Non-pigmented ciliary epithelial cell (primary cell): ENCODE measurements around the gene SFMBT1.

Experiments
- DNase-seq: peaks from one replicate; pipeline ENCODE4 v3.0.0-alpha.2; 2010; ENCODE audit warnings: low read depth

The SFMBT1 gene

GRCh38 chr3:52998771-52999513 lies 46.9 kb downstream of the SFMBT1 start:
- no peak for DNase-seq

- DNase-seq, result no peak
Measured at GRCh38 chr3:52990637-52991036, 55.2 kb downstream of the SFMBT1 start.

- peak; percentile 17 for DNase-seq
Measured at GRCh38 chr3:52986938-52987337, 58.9 kb downstream of the SFMBT1 start.

- DNase-seq, result peak; percentile 24
Measured at GRCh38 chr3:52986049-52986448, 59.8 kb downstream of the SFMBT1 start.

- DNase-seq, result no peak
Measured at GRCh38 chr3:52983828-52984227, 62.0 kb downstream of the SFMBT1 start.

GRCh38 chr3:52983336-52983807 lies 62.5 kb downstream of the SFMBT1 start:
- no peak for DNase-seq

- DNase-seq, result no peak
Measured at GRCh38 chr3:52982839-52983238, 63.0 kb downstream of the SFMBT1 start.

GRCh38 chr3:52979190-52979983 lies 66.5 kb downstream of the SFMBT1 start:
- DNase-seq, result no peak

- DNase-seq, result no peak
Measured at GRCh38 chr3:52978109-52978754, 67.6 kb downstream of the SFMBT1 start.

GRCh38 chr3:52973806-52974205 lies 72.1 kb downstream of the SFMBT1 start:
- no peak for DNase-seq

- DNase-seq, result no peak
Measured at GRCh38 chr3:52971895-52972294, 74.0 kb downstream of the SFMBT1 start.

- DNase-seq, result no peak
Measured at GRCh38 chr3:52967398-52967797, 78.5 kb downstream of the SFMBT1 start.

- DNase-seq, result no peak
Measured at GRCh38 chr3:52962160-52962559, 83.7 kb downstream of the SFMBT1 start.

- DNase-seq, result no peak
Measured at GRCh38 chr3:52959773-52960172, 86.1 kb downstream of the SFMBT1 start.

- no peak for DNase-seq
Measured at GRCh38 chr3:52939600-52939999, 106.3 kb downstream of the SFMBT1 start.

GRCh38 chr3:52934630-52935530 lies 111.0 kb downstream of the SFMBT1 start:
- DNase-seq, result peak; percentile 38

GRCh38 chr3:52931889-52932288 lies 114.0 kb downstream of the SFMBT1 start:
- no peak for DNase-seq

- DNase-seq, result no peak
Measured at GRCh38 chr3:52931328-52931727, 114.5 kb downstream of the SFMBT1 start.

- DNase-seq, result no peak
Measured at GRCh38 chr3:52930748-52931147, 115.1 kb downstream of the SFMBT1 start.

- DNase-seq, result no peak
Measured at GRCh38 chr3:52926554-52926953, 119.3 kb downstream of the SFMBT1 start.

- no peak for DNase-seq
Measured at GRCh38 chr3:52925405-52926313, 120.2 kb downstream of the SFMBT1 start.
